NCI-H226 (cell line): Measurements from ENCODE around the gene ZNF853.
A peak's percentile ranks its signal among the peaks of the same experiment; 100 is the strongest.

Source experiments
- DNase-seq: peaks from one replicate; pipeline ENCODE4 v3.0.0-alpha.2; 2015

ZNF853 gene

DNA sequence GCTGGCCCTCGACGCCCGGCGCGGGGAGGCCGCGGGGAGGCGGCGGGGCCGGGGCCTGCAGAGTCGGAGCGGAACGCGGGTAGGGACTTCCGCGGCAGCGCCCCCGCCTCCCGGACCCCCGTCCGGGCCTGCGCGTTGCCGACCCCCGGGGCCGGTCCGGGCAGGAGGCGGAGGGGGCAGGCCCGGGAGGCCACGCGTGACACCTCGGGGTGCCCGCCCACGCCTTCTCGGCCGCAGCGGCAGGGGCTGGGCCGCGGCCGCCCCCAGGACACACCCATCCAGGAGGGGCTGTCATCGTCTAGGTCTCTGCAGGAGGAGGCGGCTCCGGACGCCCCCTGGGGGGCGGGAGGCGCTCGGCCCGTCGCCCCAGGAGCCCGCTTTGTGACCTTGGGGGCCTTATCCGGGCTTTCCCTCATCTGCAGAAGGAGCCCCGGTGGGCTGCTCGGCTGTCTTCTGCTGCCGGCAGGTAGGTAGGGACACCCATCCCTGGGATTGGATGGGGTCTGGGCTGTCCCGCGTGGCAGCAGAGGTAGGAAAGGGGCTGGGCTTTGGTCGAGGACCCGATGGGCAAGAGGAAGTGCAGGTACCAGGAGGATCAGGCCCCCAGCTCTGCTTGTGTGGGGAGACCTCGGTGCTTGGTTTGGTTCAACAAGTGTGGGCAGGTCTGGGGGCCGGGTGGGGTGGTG lies 22.3 kb downstream of the ZNF853 start:
- DNase-seq, result peak; percentile 28

DNA sequence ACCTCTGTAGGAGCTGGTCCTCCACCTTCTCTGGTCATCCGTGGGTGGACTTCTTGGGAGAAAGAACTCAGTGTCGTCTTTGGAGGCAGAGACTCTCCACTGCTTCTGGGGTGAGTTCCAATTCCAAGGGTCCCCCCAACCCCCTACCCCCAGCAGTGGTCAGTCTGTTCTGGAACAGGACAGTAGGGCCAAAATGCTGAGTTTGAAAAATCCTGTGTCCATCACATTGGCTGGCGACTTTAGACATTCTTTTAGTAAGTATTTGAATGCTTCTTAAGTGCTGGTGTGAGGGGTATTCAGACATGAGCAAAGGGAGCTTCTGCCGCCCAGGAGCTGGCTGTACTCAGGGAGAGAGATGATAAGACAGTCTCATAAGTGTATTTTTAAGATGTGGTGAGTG lies 23.6 kb downstream of the ZNF853 start:
- DNase-seq, result no peak

DNA sequence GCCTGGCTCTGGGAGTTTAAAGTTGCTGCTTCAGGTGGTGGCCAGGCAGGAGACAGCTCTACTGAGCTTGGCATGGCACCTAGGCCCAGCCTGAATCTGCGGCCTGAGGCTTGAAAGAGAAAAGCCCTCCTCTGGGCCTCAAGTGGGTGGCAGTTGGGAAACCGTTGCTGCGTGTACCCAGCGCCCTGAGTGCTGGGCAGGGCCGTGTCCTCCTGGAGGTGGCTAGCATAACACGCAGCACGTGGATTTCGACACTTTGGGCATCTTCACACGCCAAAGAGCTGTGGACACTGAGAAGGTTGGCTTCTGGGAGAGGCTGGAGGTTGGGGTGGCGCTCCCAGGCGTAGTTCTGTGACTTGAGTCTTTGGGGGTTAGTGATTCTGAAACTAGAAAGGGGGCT lies 24.2 kb downstream of the ZNF853 start:
- no peak for DNase-seq

DNA sequence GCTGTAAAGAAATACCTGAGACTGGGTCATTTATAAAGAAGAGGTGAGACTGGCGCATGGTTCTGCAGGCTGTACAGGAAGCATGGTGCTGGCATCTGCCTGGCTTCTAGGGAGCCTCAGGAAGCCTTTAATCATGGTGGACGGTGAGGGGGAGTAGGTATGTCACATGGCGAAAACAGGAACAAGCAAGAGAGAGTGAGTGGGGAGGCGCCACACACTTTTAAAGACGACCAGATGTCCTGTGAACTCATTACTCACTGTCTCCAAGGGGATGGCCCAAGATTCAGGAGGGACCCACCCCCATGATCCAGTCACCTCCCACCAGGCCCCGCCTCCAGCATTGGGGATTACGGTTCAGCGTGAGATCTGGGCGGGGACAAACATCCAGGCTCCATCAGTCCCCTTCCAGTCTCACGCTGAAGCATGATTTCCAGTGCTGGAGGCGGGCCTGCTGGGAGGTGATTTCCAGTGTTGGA lies 24.9 kb downstream of the ZNF853 start:
- DNase-seq, result peak; percentile 31

DNA sequence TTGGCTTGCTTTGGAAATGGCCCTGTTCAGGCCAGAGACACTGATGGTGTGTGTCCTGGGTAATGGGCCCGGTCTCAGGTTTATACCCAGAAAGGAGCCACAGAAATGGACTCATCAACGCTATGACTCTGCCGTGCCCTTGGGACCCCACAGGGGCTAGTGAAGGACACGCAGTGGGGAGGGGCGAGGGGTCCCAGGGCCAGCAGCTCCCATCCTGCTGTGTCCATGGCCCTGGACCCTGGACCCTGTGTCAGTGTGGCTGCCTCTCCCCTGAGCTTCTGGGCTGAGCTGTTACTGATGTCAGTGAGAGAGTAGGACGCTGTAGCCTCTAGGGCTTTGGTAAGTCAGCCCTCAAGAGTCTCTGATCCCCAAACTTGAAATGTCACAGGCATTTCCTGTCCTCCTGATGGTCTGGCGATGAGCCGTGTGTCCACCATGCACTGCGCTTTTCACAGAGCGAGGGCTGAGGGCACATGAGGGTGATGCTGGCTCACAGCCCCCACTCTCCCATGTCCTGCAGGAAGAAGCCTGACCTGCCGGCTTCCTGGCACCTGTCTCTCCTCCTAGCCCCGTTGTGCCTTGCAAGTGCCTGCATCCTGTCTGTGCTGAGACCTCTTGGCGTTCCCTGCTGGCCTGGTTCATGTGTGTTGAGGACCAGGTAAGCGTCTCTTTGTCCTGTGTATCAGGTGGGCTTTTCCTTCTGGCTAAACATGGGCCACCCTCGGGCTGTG lies 26.1 kb downstream of the ZNF853 start:
- no peak for DNase-seq

DNA sequence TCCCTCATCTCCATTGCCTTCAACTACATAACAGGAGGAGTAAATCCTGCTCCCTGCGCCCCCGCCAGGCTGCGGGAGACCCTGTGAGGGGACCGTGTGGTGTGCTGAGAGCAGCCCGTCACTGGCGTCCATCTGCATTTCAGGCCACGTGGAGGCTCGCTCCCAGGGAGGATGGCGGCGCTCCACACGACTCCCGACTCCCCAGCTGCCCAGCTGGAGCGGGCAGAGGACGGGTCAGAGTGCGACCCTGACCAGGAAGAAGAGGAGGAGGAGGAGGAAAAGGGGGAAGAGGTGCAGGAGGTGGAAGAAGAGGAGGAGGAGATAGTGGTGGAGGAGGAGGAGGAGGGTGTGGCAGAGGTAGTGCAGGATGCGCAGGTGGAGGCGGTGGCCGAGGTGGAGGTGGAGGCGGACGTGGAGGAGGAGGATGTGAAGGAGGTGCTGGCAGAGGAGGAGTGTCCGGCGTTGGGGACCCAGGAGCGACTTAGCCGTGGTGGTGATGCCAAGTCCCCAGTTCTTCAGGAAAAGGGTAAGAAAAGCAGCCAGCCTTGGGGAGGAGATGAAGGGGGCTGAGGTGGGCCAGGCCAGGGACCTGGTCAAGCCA lies 26.9 kb downstream of the ZNF853 start:
- no peak for DNase-seq

DNA sequence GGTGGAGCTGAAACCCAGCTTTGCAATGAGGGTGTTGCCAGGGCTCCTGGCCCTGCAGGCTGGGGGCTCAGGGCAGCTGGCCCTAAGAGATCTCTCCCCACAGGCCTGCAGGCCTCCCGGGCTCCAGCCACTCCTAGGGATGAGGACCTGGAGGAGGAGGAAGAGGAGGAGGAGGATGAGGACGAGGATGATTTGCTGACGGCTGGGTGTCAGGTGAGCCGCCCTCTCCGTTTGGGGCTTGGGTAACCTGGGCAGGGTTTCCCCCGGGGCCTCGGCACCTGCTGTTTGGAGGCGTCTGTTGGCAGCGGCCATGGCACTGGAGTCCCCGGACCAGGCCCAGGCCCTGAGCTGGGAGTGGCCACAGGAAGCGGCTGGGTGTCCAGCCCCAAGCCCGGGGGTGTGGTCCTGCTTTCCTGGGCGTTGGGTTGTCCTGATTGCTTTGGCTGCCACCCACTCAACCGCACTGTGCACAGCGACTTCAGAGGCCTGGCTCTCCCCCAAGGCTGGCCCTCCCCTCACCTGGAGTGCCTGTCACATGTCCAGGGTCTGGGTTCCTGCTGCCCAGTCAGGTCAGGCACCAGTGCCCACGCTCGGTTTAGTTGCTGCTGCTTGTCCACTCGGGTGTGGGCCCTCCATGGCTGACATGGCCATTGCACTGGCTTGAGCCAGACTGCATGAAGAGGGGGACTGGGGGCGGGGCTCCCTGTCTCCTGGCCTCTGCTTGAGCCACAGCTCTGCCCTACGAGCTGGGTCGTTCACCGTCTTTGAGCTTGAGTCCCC lies 27.6 kb downstream of the ZNF853 start:
- DNase-seq, result no peak

DNA sequence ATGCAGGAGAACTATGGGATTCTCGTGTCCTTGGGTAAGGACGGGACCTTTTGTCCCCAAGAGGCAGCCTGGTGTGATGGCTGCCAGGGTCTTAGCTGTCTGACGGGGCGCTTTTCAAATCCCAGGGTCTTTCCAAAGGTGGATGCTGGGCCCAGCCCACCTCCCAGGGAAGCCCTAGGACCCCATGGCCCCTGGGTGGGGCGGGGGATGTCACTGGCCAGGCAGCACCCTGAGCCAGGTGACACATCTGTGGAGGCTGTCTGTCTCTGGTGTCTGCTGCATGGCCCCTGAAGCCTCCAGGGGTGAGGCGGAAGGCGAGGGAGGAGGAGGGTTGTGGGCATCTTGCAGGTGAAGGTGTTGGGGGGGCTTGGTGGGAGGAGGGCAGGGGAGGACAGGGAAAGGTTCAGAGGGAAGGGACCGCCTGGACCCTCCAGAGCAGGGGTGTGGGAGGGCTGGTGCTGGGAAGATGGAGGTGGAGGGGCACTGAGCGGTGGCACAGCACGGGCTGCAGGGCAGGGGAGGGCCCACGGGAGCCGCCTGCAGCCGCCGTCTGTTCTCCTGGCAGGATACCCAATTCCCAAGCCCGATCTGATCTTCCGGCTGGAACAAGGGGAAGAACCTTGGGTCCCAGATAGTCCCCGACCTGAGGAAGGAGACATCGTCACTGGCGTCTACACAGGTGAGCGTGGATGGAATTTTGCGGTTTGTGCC lies 28.7 kb downstream of the ZNF853 start:
- no peak for DNase-seq

DNA sequence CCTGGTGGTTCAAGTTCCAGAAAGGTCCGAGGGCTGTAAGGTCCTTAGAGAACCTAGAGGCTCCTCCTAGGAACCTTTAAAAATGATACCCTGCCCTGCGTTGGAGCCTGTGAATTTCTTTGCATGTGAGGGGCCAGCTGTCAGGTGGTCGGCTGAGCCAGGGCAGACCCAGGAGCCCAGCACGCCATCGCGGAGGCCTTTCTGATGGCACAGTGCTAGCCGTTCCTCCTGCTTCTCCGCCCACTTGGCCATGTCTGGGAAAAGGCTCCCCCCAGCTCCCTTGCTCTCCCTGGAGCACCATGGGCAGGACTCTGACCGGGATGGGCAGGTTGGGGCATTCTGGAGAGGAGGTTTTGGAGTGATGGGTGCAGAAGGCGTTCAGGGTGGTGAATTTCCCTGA lies 29.3 kb downstream of the ZNF853 start:
- no peak for DNase-seq

DNA sequence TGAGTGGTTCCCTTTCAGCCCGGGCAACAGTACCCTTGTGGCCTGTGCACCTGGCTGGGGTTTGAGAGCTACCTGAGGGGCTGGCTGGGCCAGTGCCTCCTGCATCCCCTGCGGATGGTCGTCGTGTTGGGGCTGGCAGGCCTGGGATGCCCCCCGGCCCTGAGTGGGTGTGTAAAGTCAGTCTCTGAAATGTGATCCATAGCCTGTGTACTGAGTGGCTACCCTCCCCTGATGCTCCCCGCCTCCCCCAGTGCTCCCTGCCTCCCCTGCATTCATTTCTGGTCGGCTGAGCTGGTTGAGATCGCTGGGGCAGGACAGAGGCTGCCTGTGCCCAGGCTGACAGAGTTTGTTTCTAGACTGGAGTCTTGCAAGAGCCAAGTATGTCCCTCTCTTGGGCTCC lies 31.1 kb downstream of the ZNF853 start:
- DNase-seq, result no peak

DNA sequence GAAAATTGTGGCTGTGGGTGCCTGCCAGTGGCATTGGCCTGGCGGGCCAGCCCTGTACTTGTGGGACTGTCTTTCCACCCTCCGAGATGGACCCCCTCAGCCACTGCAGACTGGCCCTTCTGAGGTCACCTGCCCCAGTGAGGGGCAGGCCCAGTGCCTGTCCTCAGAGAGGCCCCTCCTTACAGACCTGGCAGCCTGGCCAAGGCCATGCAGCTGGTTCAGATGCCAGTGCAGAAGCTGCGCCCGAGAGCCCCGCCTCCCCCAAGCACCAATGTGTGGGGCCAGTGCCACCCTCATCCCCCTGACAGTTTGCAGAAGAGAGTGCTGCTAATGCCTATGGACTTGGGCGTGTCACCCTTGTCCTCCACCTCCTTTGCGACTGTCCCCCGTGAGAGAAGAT lies 31.7 kb downstream of the ZNF853 start:
- DNase-seq, result no peak

DNA sequence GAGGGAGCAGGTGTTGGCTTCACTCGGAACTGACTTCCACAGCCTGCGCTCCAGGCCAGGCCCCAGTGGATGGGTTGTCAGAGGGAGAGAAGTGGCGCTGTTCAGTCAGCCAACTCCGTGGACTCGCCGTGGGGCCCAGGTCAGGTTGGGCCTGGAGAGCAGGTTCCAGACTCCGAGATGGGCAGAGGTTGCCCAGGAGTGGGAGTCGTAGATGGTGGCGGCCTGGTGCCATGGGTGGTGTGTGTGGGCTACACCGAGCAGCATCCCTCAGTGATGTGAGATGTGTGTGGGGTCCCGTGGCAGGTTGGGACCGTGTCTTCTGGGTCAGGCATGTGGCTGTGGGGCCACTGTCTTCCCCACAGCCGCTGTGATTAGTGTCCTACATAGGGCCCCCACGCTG lies 32.1 kb downstream of the ZNF853 start:
- DNase-seq, result no peak

DNA sequence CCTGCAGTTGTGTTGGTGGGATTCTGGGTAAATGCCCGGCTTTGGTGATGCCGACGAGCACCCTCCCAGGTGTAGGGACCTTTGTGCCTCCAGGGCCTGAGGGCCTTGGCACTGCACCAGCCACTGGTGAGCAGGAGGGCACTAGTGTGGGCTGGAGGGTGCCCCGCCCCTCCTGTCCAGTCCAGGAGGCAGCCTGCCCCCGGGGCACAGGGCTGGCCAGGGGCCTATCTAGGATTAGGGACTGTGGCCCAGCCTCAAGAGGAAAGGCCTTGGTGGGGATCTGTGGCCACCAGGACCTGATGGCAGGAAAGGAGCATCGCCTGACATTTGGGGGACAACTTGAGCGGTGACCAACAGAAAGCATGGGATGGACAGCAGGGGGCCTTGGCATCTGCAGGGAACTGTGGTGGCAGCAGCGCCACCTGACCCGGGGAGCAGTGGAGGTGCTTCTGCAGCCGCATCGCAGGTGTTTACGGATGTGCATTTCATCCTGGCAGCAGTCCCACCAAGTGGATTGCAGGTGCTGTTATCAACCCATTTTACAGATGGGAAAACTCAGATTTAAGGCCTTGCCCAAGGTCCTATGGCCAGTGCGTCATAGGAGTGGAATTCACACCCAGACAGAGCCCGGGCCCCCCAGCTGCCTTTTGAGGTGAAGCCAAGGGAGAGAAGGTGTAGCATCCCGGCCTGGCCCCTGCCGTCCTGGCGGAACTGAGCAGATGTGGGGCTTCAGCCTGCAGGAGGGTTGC lies 32.8 kb downstream of the ZNF853 start:
- DNase-seq, result no peak

DNA sequence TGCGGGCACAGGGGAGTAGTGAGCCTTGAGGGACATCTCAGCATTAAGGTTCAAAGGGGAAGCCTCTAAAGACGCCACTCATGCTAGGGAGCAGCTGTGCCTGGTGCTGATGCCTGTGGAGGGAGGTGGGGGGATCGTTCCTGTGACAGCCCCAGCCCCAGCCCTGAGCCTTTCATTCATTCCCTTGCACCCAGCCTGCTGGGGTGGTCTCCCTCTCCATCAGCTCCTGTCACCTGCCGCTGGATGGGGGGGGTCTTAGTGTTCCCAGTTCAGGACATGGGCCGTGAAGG lies 33.4 kb downstream of the ZNF853 start:
- no peak for DNase-seq

DNA sequence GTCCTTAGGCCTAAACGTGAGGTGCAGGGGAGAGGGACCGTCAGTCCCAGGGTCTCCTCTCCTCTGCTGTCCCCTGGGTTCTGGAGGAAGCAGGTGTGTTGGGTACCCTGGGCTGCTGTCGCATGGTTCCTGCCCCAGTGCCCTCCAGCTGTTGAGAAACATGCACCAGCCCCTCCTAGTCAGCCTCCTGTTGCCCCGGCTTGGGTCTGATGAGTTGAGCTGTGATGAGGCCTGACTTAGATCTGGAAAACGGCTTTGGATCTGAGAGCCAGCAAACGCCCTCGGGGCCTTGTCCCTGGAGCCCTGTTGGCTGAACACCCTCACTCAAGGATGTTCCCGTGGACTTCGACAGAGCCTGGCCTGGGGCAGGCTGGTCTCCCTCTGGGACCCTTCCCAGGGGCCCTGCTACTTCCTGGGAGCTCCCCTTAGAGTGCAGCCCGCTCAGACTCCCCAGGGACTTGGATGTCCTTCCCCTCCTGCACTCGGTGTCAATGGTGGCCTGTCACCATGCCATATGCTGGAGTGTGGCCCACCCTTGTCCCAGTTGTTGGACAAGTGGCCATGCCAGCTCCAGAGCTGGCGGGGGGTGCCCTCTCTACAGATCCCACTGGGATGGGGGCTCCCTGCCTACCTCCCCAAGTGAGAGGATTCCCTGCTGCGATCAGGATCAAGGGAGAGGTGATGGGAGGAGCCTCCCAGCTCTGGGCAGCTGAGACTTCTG lies 34.0 kb downstream of the ZNF853 start:
- no peak for DNase-seq

DNA sequence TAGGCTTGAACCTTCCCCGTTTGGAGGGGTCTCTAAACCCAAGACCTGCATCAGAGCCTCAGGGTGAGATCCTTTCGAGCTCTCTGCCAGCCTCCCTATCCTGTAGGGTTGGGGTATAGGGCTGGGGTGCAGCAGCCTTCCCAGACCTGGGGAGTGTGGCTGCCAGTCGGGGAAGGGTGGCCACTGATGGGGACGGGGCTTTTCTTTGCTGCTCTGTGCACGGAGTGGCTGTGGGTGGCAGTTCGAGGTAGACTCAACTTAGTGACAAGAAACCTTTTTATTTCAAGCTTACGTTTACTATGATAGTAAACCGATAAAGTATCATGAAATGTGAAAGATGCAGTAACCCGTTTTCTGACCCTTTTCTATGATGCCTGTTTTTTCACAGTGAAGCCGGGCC lies 34.7 kb downstream of the ZNF853 start:
- no peak for DNase-seq

DNA sequence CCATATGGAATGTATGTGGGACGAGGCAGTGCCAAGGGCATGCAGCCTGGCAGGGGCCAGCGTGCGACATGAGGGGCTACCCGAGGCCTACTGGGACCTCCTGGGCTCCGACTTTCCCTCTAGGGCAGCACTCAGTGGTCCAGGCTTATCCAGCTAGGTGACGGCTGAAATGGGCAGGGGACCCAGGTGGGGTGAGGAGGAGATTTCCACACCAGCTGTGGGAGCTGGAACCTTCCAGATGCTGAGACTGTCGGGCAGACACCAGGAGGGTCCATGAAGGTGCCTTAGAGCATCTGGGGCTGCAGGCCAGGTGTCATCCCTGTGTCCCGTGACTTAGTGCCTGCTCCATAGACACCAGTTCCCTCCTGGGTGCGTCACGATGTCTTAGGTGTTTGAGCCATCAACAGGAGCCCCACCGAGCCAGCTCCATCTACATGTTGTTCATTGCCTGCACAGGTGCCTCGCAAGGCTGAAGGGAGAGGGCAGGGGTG lies 35.2 kb downstream of the ZNF853 start:
- DNase-seq, result no peak

DNA sequence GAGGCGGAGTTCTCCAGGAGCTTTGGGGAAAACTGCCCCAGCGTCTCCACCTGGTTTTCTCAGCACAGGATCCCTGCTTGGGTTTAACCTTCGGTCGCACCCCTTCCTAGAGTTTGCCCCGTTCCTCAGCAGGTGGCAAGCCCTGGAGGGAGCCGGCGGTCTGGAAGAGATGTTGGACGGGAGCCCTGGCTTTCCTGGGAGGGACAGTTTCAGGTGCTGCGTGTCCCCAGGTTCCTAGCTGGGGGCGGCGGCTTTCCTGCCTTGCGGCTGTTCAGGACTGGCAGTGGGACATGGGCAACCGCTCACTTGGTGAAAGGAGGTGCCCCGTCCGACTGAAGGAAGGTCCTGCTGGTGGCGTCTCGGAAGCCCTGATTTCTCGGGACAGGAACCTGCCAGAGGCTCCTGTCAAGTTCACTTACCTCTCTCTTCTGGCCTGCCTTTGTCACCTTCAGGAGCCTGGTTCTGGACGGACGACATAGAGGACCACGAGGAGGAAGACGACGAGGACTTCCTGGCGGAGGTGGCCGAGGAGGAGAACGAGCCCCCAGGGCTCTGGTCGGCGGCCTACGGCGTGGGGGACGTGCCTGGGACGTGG lies 36.5 kb downstream of the ZNF853 start:
- no peak for DNase-seq

DNA sequence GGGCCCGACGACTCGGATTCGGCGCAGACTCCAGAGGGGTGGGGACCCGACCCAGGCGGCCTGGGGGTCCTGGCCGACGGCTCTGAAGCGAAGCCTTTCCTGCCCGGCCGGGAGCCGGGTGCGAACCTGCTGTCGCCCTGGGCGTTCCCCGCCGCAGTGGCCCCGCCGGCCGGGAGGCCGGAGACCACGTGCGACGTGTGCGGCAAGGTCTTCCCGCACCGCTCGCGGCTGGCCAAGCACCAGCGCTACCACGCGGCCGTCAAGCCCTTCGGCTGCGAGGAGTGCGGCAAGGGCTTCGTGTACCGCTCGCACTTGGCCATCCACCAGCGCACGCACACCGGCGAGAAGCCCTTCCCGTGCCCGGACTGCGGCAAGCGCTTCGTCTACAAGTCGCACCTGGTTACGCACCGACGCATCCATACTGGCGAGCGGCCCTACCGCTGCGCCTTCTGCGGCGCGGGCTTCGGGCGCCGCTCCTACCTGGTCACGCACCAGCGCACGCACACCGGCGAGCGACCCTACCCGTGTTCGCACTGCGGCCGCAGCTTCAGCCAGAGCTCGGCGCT lies 37.1 kb downstream of the ZNF853 start:
- DNase-seq, result no peak
